Measurements from ENCODE around the gene MAFF.

GRCh38 chr22:38240734-38241252, 39.0 kb downstream of the MAFF start:
- no peak for TF ChIP-seq POLR2AphosphoS5 (IDR thresholded peaks at IDR 0.05; ENCODE audit: low read depth, low read length)
- no peak for TF ChIP-seq EP300 (IDR thresholded peaks at IDR 0.05; ENCODE audit: borderline replicate concordance in 1 of 2, low read depth in 1 of 2, low read length in 1 of 2)
- TF ChIP-seq RAD21 (IDR thresholded peaks at IDR 0.05; ENCODE audit: low read length): no peak
- no peak for TF ChIP-seq CTCF (IDR thresholded peaks at IDR 0.05)
- TF ChIP-seq MXI1 (IDR thresholded peaks at IDR 0.05; ENCODE audit: low read depth, low read length): no peak
- TF ChIP-seq USF2 (IDR thresholded peaks at IDR 0.05; ENCODE audit: borderline replicate concordance, low read depth, low read length): no peak
- TF ChIP-seq FOXJ3 (CRISPR knock-in tag; IDR thresholded peaks at IDR 0.05): no peak
- no peak for TF ChIP-seq RXRA (IDR thresholded peaks at IDR 0.05; ENCODE audit: borderline replicate concordance, low read depth)
- TF ChIP-seq SIN3A (IDR thresholded peaks at IDR 0.05; ENCODE audit: borderline replicate concordance, low read depth, low read length): 0 out of 2 replicates have a peak, but pooled peaks have one; percentile 32
- no peak for TF ChIP-seq RCOR1 (IDR thresholded peaks at IDR 0.05; ENCODE audit: low read length)
- TF ChIP-seq TAF1 (IDR thresholded peaks at IDR 0.05; ENCODE audit: borderline replicate concordance, low read depth, low read length): no peak
- TF ChIP-seq EZH2phosphoT487 (IDR thresholded peaks at IDR 0.05; ENCODE audit: borderline replicate concordance, low read depth): no peak
- TF ChIP-seq MAX (IDR thresholded peaks at IDR 0.05; ENCODE audit: low read depth): 0 out of 2 replicates have a peak, but pooled peaks have one; percentile 47
- TF ChIP-seq FOSL2 (IDR thresholded peaks at IDR 0.05; ENCODE audit: borderline replicate concordance, low read depth): peak; percentile 43; the same call in 1 of the 2 replicates
